K562 (cell line): ENCODE data around the gene SH3BP5L. TPM values are rescaled to one million over a fixed set of nuclear protein-coding genes. Genes with fewer than 3 reads are reported as not detected.
A peak's percentile ranks its signal among the peaks of the same experiment; 100 is the strongest.

ENCODE experiments used
- HDGF ChIP-seq: fragments of 450-650 bp; IDR thresholded peaks from 2 replicates; pipeline ENCODE4 v1.6.1; 2016
- KAT8 ChIP-seq: fragments of 450-650 bp; IDR thresholded peaks from 2 replicates; pipeline ENCODE4 v1.6.1; 2016; ENCODE audit warnings: low read depth, mild to moderate bottlenecking
- PML ChIP-seq: IDR thresholded peaks from 2 replicates; pipeline ENCODE4 v1.6.1; 2012; ENCODE audit warnings: low read length, inconsistent platforms
- RNF2 ChIP-seq: sonication (generic); IDR thresholded peaks from 2 replicates; pipeline ENCODE4 v1.6.1; 2016
- SMAD2 ChIP-seq: fragments of 150-350 bp; IDR thresholded peaks from 2 replicates; pipeline ENCODE4 v1.6.1; 2014; ENCODE audit warnings: low read depth, mild to moderate bottlenecking, low read length
- SRF ChIP-seq, 2 experiments: fragments of 250-450, 450-650 bp in 1 of 2; sonication (Bioruptor Pico) in 1 of 2; sonication (generic) in 1 of 2; formaldehyde crosslinking; IDR thresholded peaks; 2 replicates each; pipeline versions ENCODE4 v1.5.0 to v1.5.1; 2020 to 2022; ENCODE audit warnings: mild to moderate bottlenecking in 1 of 2, missing genetic modification reagents in 1 of 2
- SRSF3 ChIP-seq: fragments of 200-400 bp; formaldehyde crosslinking; IDR thresholded peaks from 2 replicates; pipeline ENCODE4 v1.6.1; 2016; ENCODE audit warnings: mild to moderate bottlenecking, low read length, moderate library complexity; ENCODE audit not compliant: insufficient read depth
- TAF15 ChIP-seq: fragments of 200-400 bp; formaldehyde crosslinking; IDR thresholded peaks from 2 replicates; pipeline ENCODE4 v1.6.1; 2017; ENCODE audit warnings: mild to moderate bottlenecking, low read depth, low read length, moderate library complexity
- ZNF217 ChIP-seq: sonication (generic); formaldehyde crosslinking; IDR thresholded peaks from 2 replicates; pipeline ENCODE4 v1.8.0; 2022; ENCODE audit warnings: mild to moderate bottlenecking, missing genetic modification reagents
- ZNF764 ChIP-seq: fragments of 250-450 bp; sonication (Bioruptor Pico); IDR thresholded peaks from 2 replicates; pipeline ENCODE4 v1.4.0; 2020; ENCODE audit warnings: low read depth, mild to moderate bottlenecking, moderate library complexity
- ZNF778 ChIP-seq: fragments of 450-650 bp; formaldehyde crosslinking; IDR thresholded peaks from 2 replicates; pipeline ENCODE4 v1.4.0; 2020; ENCODE audit warnings: mild to moderate bottlenecking, moderate library complexity
- ZNF79 ChIP-seq: fragments of 250-450 bp; sonication (Bioruptor Pico); IDR thresholded peaks from 2 replicates; pipeline ENCODE4 v1.4.0; 2020; ENCODE audit warnings: low read depth, mild to moderate bottlenecking, moderate library complexity
- polyA plus RNA-seq, 8 experiments: library from polyadenylated mRNA; depleted of rRNA in 4 of 8; stranded (reverse) in 5 of 8; unstranded in 3 of 8; fragments of >200 nt; fragmentation: Nextera tagmentation in 2 of 8; fragmentation: Illumina TruSeq in 1 of 8; extraction: Ambion mirVana in 2 of 8; extraction: Trizol in 1 of 8; gene quantifications; 2 replicates each; pipeline versions ENCODE4 v1.2.1 to v1.2.3, GENCODE V29; 2011 to 2014; ENCODE audit warnings: inconsistent platforms in 1 of 8, missing spikeins in 1 of 8
- total RNA-seq, 7 experiments: library from RNA; depleted of rRNA in 6 of 7; stranded (reverse); fragments of >200 nt in 6 of 7; fragmentation: Illumina TruSeq in 2 of 7; extraction: Trizol in 2 of 7; gene quantifications; 2 replicates each; pipeline versions ENCODE4 v1.2.1 to v1.2.3, GENCODE V29; 2011 to 2021; ENCODE audit warnings: low replicate concordance in 1 of 7
- TF ChIP-seq, protein P1 (sequence below): fragments of 450-650 bp; IDR thresholded peaks from 2 replicates; pipeline ENCODE4 v1.7.0; 2016; ENCODE audit warnings: borderline replicate concordance
- TF ChIP-seq, protein P2 (sequence below): IDR thresholded peaks from 3 replicates; pipeline ENCODE4 v1.6.1; 2011; ENCODE audit warnings: borderline replicate concordance, mild to moderate bottlenecking, moderate library complexity; ENCODE audit not compliant: insufficient read length; ENCODE audit errors: extremely low read depth
- TF ChIP-seq, protein P3 (sequence below), 2 experiments: fragments of 450-650 bp; IDR thresholded peaks; 2 replicates each; pipeline ENCODE4 v1.6.1; 2018; ENCODE audit warnings: mild to moderate bottlenecking in 2 of 2, low read depth in 1 of 2; ENCODE audit not compliant: partially characterized antibody in 2 of 2
- TF ChIP-seq, protein P4 (sequence below), 2 experiments: fragments of 450-650 bp; IDR thresholded peaks; 2 replicates each; pipeline ENCODE4 v1.6.1; 2016

Gene SH3BP5L
- total and polyA plus RNA-seq, 9 of the 15 experiments (the other 6 are each of a cell fraction or from before 2014, with no cell fraction given) = 1.9 to 26.5 (median 15.8) TPM

DNA sequence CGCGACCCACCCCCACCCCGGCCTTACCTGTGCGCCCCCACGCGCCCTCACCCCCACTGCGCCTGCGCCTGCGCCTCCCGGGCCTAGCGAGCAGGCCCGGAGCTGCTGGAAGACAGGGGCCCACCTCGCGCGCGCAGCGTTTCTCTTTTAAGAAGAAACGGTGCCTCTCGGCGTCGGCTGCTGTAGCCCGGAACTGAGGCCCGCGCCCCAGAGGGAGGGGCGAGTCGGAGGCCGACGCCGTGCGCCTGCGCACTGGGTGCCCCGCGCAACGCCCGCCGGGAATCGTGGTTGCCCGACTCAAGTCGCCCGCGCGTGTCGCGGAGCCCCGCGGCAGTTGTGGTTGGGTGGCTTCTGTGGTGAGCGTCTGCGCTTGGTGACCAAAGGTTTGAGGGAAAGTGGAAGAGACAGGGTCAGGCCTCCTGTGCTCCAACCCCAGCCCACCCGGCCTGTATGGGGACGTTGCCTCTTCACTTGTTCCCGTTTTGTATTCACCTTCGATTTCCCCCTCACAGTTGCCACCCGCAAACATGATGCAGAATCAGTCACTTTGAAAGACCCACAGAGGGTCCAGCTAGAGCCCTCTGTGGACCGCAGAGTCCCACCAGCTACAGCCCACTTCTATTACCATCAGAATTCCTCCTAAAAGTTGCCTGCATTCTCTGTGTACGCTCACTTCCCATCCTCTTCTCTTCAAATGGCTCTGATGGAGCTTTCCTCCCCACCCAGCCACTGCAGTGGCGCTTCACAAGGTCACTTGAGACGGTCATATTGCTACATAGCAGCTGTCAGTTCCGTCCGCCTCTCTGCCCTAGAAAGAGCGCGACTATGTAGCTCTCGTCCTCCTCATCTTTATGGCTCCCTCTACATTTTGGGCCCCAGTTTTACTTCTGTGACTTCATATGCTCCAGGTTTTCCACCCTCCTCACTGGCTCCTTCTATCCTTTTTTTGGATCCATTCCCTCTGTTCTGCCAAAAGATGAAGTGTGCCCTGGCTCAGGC, 33.5 kb upstream of the SH3BP5L start, which contains the start of gene ZNF692 (continued):
- TF ChIP-seq, protein P1, sequence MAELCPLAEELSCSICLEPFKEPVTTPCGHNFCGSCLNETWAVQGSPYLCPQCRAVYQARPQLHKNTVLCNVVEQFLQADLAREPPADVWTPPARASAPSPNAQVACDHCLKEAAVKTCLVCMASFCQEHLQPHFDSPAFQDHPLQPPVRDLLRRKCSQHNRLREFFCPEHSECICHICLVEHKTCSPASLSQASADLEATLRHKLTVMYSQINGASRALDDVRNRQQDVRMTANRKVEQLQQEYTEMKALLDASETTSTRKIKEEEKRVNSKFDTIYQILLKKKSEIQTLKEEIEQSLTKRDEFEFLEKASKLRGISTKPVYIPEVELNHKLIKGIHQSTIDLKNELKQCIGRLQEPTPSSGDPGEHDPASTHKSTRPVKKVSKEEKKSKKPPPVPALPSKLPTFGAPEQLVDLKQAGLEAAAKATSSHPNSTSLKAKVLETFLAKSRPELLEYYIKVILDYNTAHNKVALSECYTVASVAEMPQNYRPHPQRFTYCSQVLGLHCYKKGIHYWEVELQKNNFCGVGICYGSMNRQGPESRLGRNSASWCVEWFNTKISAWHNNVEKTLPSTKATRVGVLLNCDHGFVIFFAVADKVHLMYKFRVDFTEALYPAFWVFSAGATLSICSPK = no peak
- peak; percentile 79; the same call in 1 of the 2 replicates for TF ChIP-seq PML
- no peak for TF ChIP-seq ZNF217 (CRISPR knock-in tag)
- TF ChIP-seq RNF2 = peak; percentile 86
- TF ChIP-seq SMAD2 = no peak
- TF ChIP-seq, protein P2, sequence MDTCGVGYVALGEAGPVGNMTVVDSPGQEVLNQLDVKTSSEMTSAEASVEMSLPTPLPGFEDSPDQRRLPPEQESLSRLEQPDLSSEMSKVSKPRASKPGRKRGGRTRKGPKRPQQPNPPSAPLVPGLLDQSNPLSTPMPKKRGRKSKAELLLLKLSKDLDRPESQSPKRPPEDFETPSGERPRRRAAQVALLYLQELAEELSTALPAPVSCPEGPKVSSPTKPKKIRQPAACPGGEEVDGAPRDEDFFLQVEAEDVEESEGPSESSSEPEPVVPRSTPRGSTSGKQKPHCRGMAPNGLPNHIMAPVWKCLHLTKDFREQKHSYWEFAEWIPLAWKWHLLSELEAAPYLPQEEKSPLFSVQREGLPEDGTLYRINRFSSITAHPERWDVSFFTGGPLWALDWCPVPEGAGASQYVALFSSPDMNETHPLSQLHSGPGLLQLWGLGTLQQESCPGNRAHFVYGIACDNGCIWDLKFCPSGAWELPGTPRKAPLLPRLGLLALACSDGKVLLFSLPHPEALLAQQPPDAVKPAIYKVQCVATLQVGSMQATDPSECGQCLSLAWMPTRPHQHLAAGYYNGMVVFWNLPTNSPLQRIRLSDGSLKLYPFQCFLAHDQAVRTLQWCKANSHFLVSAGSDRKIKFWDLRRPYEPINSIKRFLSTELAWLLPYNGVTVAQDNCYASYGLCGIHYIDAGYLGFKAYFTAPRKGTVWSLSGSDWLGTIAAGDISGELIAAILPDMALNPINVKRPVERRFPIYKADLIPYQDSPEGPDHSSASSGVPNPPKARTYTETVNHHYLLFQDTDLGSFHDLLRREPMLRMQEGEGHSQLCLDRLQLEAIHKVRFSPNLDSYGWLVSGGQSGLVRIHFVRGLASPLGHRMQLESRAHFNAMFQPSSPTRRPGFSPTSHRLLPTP = no peak
- TF ChIP-seq, protein P3, sequence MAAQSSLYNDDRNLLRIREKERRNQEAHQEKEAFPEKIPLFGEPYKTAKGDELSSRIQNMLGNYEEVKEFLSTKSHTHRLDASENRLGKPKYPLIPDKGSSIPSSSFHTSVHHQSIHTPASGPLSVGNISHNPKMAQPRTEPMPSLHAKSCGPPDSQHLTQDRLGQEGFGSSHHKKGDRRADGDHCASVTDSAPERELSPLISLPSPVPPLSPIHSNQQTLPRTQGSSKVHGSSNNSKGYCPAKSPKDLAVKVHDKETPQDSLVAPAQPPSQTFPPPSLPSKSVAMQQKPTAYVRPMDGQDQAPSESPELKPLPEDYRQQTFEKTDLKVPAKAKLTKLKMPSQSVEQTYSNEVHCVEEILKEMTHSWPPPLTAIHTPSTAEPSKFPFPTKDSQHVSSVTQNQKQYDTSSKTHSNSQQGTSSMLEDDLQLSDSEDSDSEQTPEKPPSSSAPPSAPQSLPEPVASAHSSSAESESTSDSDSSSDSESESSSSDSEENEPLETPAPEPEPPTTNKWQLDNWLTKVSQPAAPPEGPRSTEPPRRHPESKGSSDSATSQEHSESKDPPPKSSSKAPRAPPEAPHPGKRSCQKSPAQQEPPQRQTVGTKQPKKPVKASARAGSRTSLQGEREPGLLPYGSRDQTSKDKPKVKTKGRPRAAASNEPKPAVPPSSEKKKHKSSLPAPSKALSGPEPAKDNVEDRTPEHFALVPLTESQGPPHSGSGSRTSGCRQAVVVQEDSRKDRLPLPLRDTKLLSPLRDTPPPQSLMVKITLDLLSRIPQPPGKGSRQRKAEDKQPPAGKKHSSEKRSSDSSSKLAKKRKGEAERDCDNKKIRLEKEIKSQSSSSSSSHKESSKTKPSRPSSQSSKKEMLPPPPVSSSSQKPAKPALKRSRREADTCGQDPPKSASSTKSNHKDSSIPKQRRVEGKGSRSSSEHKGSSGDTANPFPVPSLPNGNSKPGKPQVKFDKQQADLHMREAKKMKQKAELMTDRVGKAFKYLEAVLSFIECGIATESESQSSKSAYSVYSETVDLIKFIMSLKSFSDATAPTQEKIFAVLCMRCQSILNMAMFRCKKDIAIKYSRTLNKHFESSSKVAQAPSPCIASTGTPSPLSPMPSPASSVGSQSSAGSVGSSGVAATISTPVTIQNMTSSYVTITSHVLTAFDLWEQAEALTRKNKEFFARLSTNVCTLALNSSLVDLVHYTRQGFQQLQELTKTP (IDR thresholded peaks at IDR 0.05; ENCODE audit: low read depth in 1 of 2, partially characterized antibody in 2 of 2) = peak in 1 of 2 experiments; percentile 67
- no peak for TF ChIP-seq ZNF778
- no peak for TF ChIP-seq KAT8
- TF ChIP-seq ZNF764 (CRISPR knock-in tag) = no peak
- TF ChIP-seq SRF (CRISPR knock-in tag; IDR thresholded peaks at IDR 0.05) = peak in 1 of 2 experiments; percentile 19; a peak in 2 of 4 replicates
- no peak for TF ChIP-seq TAF15
- TF ChIP-seq, protein P4, sequence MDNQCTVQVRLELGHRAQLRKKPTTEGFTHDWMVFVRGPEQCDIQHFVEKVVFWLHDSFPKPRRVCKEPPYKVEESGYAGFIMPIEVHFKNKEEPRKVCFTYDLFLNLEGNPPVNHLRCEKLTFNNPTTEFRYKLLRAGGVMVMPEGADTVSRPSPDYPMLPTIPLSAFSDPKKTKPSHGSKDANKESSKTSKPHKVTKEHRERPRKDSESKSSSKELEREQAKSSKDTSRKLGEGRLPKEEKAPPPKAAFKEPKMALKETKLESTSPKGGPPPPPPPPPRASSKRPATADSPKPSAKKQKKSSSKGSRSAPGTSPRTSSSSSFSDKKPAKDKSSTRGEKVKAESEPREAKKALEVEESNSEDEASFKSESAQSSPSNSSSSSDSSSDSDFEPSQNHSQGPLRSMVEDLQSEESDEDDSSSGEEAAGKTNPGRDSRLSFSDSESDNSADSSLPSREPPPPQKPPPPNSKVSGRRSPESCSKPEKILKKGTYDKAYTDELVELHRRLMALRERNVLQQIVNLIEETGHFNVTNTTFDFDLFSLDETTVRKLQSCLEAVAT (IDR thresholded peaks at IDR 0.05) = peak in 1 of 2 experiments; percentile 73; a peak in 2 of 4 replicates
- no peak for TF ChIP-seq HDGF
- no peak for TF ChIP-seq ZNF79 (CRISPR knock-in tag)
- no peak for TF ChIP-seq SRSF3
